HCT116 (cell line): Measurements from ENCODE around the gene MEGF8. TPM values are rescaled to one million over a fixed set of nuclear protein-coding genes. Genes with fewer than 3 reads are reported as not detected.

ENCODE experiments used
- ATAC-seq: fragments of 200-7000 bp; cut with Tn5 transposase; 2 replicates; pipeline ENCODE4 v1.9.1; 2020; ENCODE audit warnings: mild to moderate bottlenecking, moderate library complexity
- BruUV-seq: library from RNA; stranded (reverse); fragments of 400-500 nt; replicated peaks from 2 replicates; lab custom pipeline; 2021; lab: Mats Ljungman, UMichigan
- CTCF ChIA-PET: fragments of 300-600 bp; sonication (Branson Sonifier 250); formaldehyde crosslinking; loops from one replicate; lab custom pipeline; 2021; ENCODE audit warnings: antibody characterized with exemption; lab: Charles Lee
- POLR2A ChIA-PET: fragments of 300-600, 350-600 bp; sonication (Branson Sonifier 250); formaldehyde crosslinking; loops from one replicate; lab custom pipeline; 2021; ENCODE audit warnings: antibody characterized with exemption; lab: Charles Lee
- RAD21 ChIA-PET, 2 experiments: fragments of 300-600 bp; sonication (Branson Sonifier 250); formaldehyde crosslinking; loops; one replicate each; lab custom pipeline; 2023; ENCODE audit warnings: low total read pairs in 2 of 2; ENCODE audit not compliant: uncharacterized antibody in 2 of 2, unreplicated experiment in 2 of 2, low non-redundant PET in 1 of 2; lab: Charles Lee
- DNase-seq: peaks from one replicate; pipeline ENCODE4 v3.0.0-alpha.2; 2010; ENCODE audit warnings: low read depth, low spot score
- H2AFZ ChIP-seq: fragments of 200-600 bp; shearing (Covaris generic), sonication (generic); 2 replicates; pipeline ENCODE4 v1.6.1; 2017; ENCODE audit warnings: low read depth, mixed run types, mixed read lengths, antibody characterized with exemption, low read length; ENCODE audit not compliant: poor library complexity, severe bottlenecking
- H3K27ac ChIP-seq: 2 replicates; pipeline ENCODE4 v1.5.1; 2012; ENCODE audit warnings: low read depth, low read length
- H3K27me3 ChIP-seq: fragments of 200-600 bp; sonication (generic); 2 replicates; pipeline ENCODE4 v1.6.1; 2016; ENCODE audit warnings: mixed run types, low read length, mixed read lengths; ENCODE audit not compliant: insufficient read depth
- H3K36me3 ChIP-seq, 2 experiments: fragments of 200-500 bp in 1 of 2; fragments of 200-600 bp in 1 of 2; sonication (Bioruptor generic) in 1 of 2; sonication (generic) in 1 of 2; 2 replicates each; pipeline versions ENCODE4 v1.5.1 to v1.6.1; 2014 to 2016; ENCODE audit warnings: low read length in 2 of 2, inconsistent platforms in 1 of 2, mixed read lengths in 1 of 2, mixed run types in 1 of 2; ENCODE audit not compliant: insufficient read depth in 2 of 2, control insufficient read depth in 1 of 2
- H3K4me1 ChIP-seq, 2 experiments: fragments of 200-600 bp in 1 of 2; sonication (generic) in 1 of 2; 2 replicates each; pipeline versions ENCODE4 v1.5.1 to v1.6.1; 2012 to 2017; ENCODE audit warnings: low read length in 2 of 2, inconsistent platforms in 1 of 2, mild to moderate bottlenecking in 1 of 2, mixed read lengths in 1 of 2, mixed run types in 1 of 2, moderate library complexity in 1 of 2; ENCODE audit not compliant: insufficient read depth in 2 of 2, control insufficient read depth in 1 of 2
- H3K4me2 ChIP-seq: fragments of 200-600 bp; sonication (generic); 2 replicates; pipeline ENCODE4 v1.6.1; 2017; ENCODE audit warnings: mixed run types, low read length, mixed read lengths
- H3K4me3 ChIP-seq, 2 experiments: fragments of 200-600 bp in 1 of 2; sonication (generic) in 1 of 2; replicated peaks in 1 of 2; 2 replicates each; pipeline ENCODE4 v1.5.1; 2011 to 2016; ENCODE audit warnings: low read length in 2 of 2, control low read depth in 1 of 2, low read depth in 1 of 2, mild to moderate bottlenecking in 1 of 2, mixed read lengths in 1 of 2, mixed run types in 1 of 2
- H3K79me2 ChIP-seq: fragments of 200-600 bp; sonication (generic); 2 replicates; pipeline ENCODE4 v1.6.1; 2017; ENCODE audit warnings: mild to moderate bottlenecking, mixed run types, low read length, moderate library complexity, mixed read lengths; ENCODE audit not compliant: insufficient read depth
- H3K9ac ChIP-seq: fragments of 200-600 bp; sonication (generic); 2 replicates; pipeline ENCODE4 v1.6.1; 2016; ENCODE audit warnings: low read length, mixed read lengths
- H3K9me2 ChIP-seq: fragments of 200-600 bp; sonication (generic), shearing (Covaris generic); 2 replicates; pipeline ENCODE4 v1.6.1; 2017; ENCODE audit warnings: mixed run types, mild to moderate bottlenecking, moderate library complexity; ENCODE audit not compliant: insufficient read depth
- H3K9me3 ChIP-seq, 2 experiments: fragments of 200-500 bp in 1 of 2; fragments of 200-600 bp in 1 of 2; sonication (Bioruptor generic) in 1 of 2; sonication (generic) in 1 of 2; 2 replicates each; pipeline ENCODE4 v1.6.1; 2014 to 2017; ENCODE audit warnings: low read length in 2 of 2, mixed read lengths in 2 of 2, inconsistent platforms in 1 of 2, low read depth in 1 of 2, mild to moderate bottlenecking in 1 of 2, mixed run types in 1 of 2, moderate library complexity in 1 of 2; ENCODE audit not compliant: control insufficient read depth in 1 of 2, insufficient read depth in 1 of 2
- H4K20me1 ChIP-seq: fragments of 200-600 bp; sonication (generic), shearing (Covaris generic); 2 replicates; pipeline ENCODE4 v1.6.1; 2017; ENCODE audit warnings: mixed run types, mild to moderate bottlenecking, moderate library complexity; ENCODE audit not compliant: insufficient read depth
- ATF3 ChIP-seq: IDR thresholded peaks from 2 replicates; pipeline ENCODE4 v1.6.1; 2012
- CTCF ChIP-seq, 3 experiments: fragments of 200-600 bp in 1 of 3; sonication (generic) in 1 of 3; IDR thresholded peaks in 2 of 3; conservative IDR thresholded peaks in 1 of 3; 2 replicates each; pipeline ENCODE4 v1.5.1; 2012 to 2017; ENCODE audit warnings: low read depth in 2 of 3, low read length in 2 of 3, antibody characterized with exemption in 1 of 3, borderline replicate concordance in 1 of 3, control low read depth in 1 of 3, mild to moderate bottlenecking in 1 of 3, mixed read lengths in 1 of 3, mixed run types in 1 of 3, moderate library complexity in 1 of 3; ENCODE audit not compliant: insufficient read depth in 1 of 3
- EGR1 ChIP-seq: IDR thresholded peaks from 2 replicates; pipeline ENCODE4 v1.6.1; 2012; ENCODE audit warnings: low read depth
- ELF1 ChIP-seq: IDR thresholded peaks from 2 replicates; pipeline ENCODE4 v1.6.1; 2012; ENCODE audit warnings: low read depth, borderline replicate concordance
- EZH2 ChIP-seq: fragments of 200-600 bp; sonication (generic); IDR thresholded peaks from 2 replicates; pipeline ENCODE4 v1.6.1; 2017; ENCODE audit warnings: antibody characterized with exemption, mixed run types
- EZH2phosphoT487 ChIP-seq: fragments of 200-600 bp; IDR thresholded peaks from 2 replicates; pipeline ENCODE4 v1.6.1; 2018; ENCODE audit warnings: antibody characterized with exemption, borderline replicate concordance
- FOSL1 ChIP-seq: IDR thresholded peaks from 2 replicates; pipeline ENCODE4 v1.6.1; 2012; ENCODE audit warnings: low read depth
- JUND ChIP-seq: IDR thresholded peaks from 2 replicates; pipeline ENCODE4 v1.6.1; 2012
- MAX ChIP-seq: IDR thresholded peaks from 2 replicates; pipeline ENCODE4 v1.6.1; 2012
- POLR2A ChIP-seq: IDR thresholded peaks from 2 replicates; pipeline ENCODE4 v1.7.0; 2011; ENCODE audit warnings: borderline replicate concordance; ENCODE audit not compliant: insufficient read depth, insufficient read length; ENCODE audit errors: extremely low read depth
- POLR2AphosphoS5 ChIP-seq: IDR thresholded peaks from 2 replicates; pipeline ENCODE4 v1.6.1; 2011; ENCODE audit warnings: mild to moderate bottlenecking, low read depth, low read length, moderate library complexity
- RAD21 ChIP-seq: IDR thresholded peaks from 2 replicates; pipeline ENCODE4 v1.6.1; 2012; ENCODE audit warnings: low read depth, mild to moderate bottlenecking
- REST ChIP-seq: IDR thresholded peaks from 2 replicates; pipeline ENCODE4 v1.6.1; 2012; ENCODE audit warnings: low read depth
- SIN3A ChIP-seq: IDR thresholded peaks from 2 replicates; pipeline ENCODE4 v1.6.1; 2012; ENCODE audit warnings: low read depth
- SP1 ChIP-seq: IDR thresholded peaks from 2 replicates; pipeline ENCODE4 v1.6.1; 2012; ENCODE audit warnings: low read depth
- SRF ChIP-seq: IDR thresholded peaks from 2 replicates; pipeline ENCODE4 v1.6.1; 2012; ENCODE audit warnings: low read depth
- TCF7L2 ChIP-seq: IDR thresholded peaks from 2 replicates; pipeline ENCODE4 v1.7.0; 2011; ENCODE audit warnings: borderline replicate concordance, inconsistent platforms; ENCODE audit not compliant: insufficient read depth, insufficient read length; ENCODE audit errors: extremely low read depth
- ZBTB33 ChIP-seq: IDR thresholded peaks from 2 replicates; pipeline ENCODE4 v1.6.1; 2011; ENCODE audit warnings: mild to moderate bottlenecking, low read length, moderate library complexity; ENCODE audit not compliant: insufficient replicate concordance; ENCODE audit errors: extremely low read depth
- ZFX ChIP-seq: fragments of 450-650 bp; IDR thresholded peaks from 2 replicates; pipeline ENCODE4 v1.6.1; 2017
- ZNF274 ChIP-seq: fragments of 200-500 bp; sonication (Bioruptor generic); IDR thresholded peaks from 2 replicates; pipeline ENCODE4 v1.6.1; 2014; ENCODE audit warnings: mild to moderate bottlenecking, low read depth, low read length, inconsistent platforms
- intact Hi-C: fragments of 100-400 bp; cut with micrococcal nuclease; formaldehyde crosslinking; loops from 2 replicates; pipeline ENCODE4 v1.10.0; 2022
- total RNA-seq: library from RNA; stranded (reverse); gene quantifications from one replicate; pipeline ENCODE4 v1.2.1, GENCODE V29; 2021; ENCODE audit not compliant: unreplicated experiment

The MEGF8 gene
- total RNA-seq, 1 experiment from 2014 or later = 24.0 TPM

- Histone ChIP-seq H4K20me1 (no peaks in the 10 kb centered on the region), H3K27ac (no peak overlapping the region; the same call in 1 of the 2 replicates), H3K79me2 (no peaks in the 10 kb centered on the region), H3K36me3 (peaks cover 12 to 16% of the 10 kb centered on the region in 2 experiments; a peak in 3 of 4 replicates), H2AFZ (no peak overlapping the region), H3K4me2 (no peak overlapping the region), H3K9me2 (no peaks in the 10 kb centered on the region), H3K9me3 (no peaks in the 10 kb centered on the region), H3K9ac (no peak overlapping the region), H3K4me3 (no peak overlapping the region), H3K4me1 (peaks cover 10 to 26% of the 10 kb centered on the region in 2 experiments; a peak in 3 of 4 replicates), H3K27me3 (no peaks in the 10 kb centered on the region)
- RAD21 ChIA-PET = no interaction called here
- intact Hi-C loops = no loop called here
- CTCF ChIA-PET = interaction anchor here (1.0 to 1.3 kb wide), 2 partner anchors 9 kb away, joined by 3 read pairs; partner anchors contain the start of gene PAFAH1B3
- POLR2A ChIA-PET = interaction anchor here (0.9 kb wide), 1 partner anchor 9 kb away, joined by 3 read pairs; the partner anchor contains the start of genes PAFAH1B3 and PRR19
- DNase-seq (no peak), ATAC-seq (no peak)
- no TSS peak for BruUV-seq
- TF ChIP-seq ZBTB33 (no peak), FOSL1 (no peak), POLR2A (no peak), RAD21 (no peak), ZNF274 (no peak), SIN3A (no peak), SP1 (no peak), CTCF (IDR thresholded peaks at IDR 0.05 in 2 of 3, conservative IDR thresholded peaks at IDR 0.05 in 1 of 3; ENCODE audit: borderline replicate concordance in 1 of 3, insufficient read depth in 1 of 3, low read depth in 2 of 3, low read length in 2 of 3) (no peak), REST (no peak), EZH2phosphoT487 (no peak), TCF7L2 (no peak), ATF3 (no peak), JUND (no peak), MAX (no peak), ZFX (no peak), POLR2AphosphoS5 (no peak), ELF1 (no peak), EGR1 (no peak), EZH2 (no peak), SRF (no peak)
Observed at GRCh38 chr19:42292963-42293362, 32.5 kb upstream of the MEGF8 start.
